K562 (cell line): Measurements from ENCODE around the gene OTOA.

Experiments
- CTCF ChIP-seq, 3 experiments: IDR thresholded peaks in 2 of 3; conservative IDR thresholded peaks in 1 of 3; 2 replicates each; pipeline ENCODE4 v1.5.1; 2011 to 2012; ENCODE audit warnings: low read length in 3 of 3, mild to moderate bottlenecking in 3 of 3, control low read depth in 2 of 3, improper control_type of control experiment in 1 of 3, inconsistent platforms in 1 of 3, low read depth in 1 of 3, mixed read lengths in 1 of 3, moderate library complexity in 1 of 3; ENCODE audit not compliant: insufficient read depth in 2 of 3
- MAX ChIP-seq: sonication (generic); formaldehyde crosslinking; IDR thresholded peaks from 2 replicates; pipeline ENCODE4 v1.9.0; 2022; ENCODE audit warnings: mild to moderate bottlenecking, missing genetic modification reagents
- THRAP3 ChIP-seq: fragments of 450-650 bp; IDR thresholded peaks from 2 replicates; pipeline ENCODE4 v1.6.1; 2016; ENCODE audit warnings: mild to moderate bottlenecking, inconsistent platforms, borderline replicate concordance
- ZBTB40 ChIP-seq, 2 experiments: fragments of 450-650 bp in 1 of 2; sonication (generic) in 1 of 2; formaldehyde crosslinking in 1 of 2; IDR thresholded peaks; 2 replicates each; pipeline versions ENCODE4 v1.7.1 to v1.9.0; 2016 to 2022; ENCODE audit warnings: inconsistent platforms in 1 of 2, mild to moderate bottlenecking in 1 of 2, missing genetic modification reagents in 1 of 2

GRCh38 chr16:21685034-21685455, 21.3 kb downstream of the OTOA start:
- TF ChIP-seq THRAP3: no peak
- no peak for TF ChIP-seq CTCF (IDR thresholded peaks at IDR 0.05 in 2 of 3, conservative IDR thresholded peaks at IDR 0.05 in 1 of 3; ENCODE audit: insufficient read depth in 2 of 3, low read depth in 1 of 3, low read length in 3 of 3)
- no peak for TF ChIP-seq ZBTB40 (IDR thresholded peaks at IDR 0.05)
- no peak for TF ChIP-seq ZBTB40 (CRISPR knock-in tag; IDR thresholded peaks at IDR 0.05)
- no peak for TF ChIP-seq MAX (CRISPR knock-in tag)
